GM18505 (cell line): Measurements from ENCODE around the gene OR11H7.
"Not testable (repeated sequence)": the region's sequence is repeated elsewhere in the genome, so short reads cannot be mapped to it uniquely, and the experiment has no call there.

Experiments used
- ATAC-seq: cut with Tn5 transposase; IDR thresholded peaks from one replicate; pipeline ENCODE4 v1.9.1; 2021; ENCODE audit not compliant: unreplicated experiment
- POLR2A ChIP-seq: IDR thresholded peaks from 4 replicates; pipeline ENCODE4 v1.6.1; 2011; ENCODE audit warnings: borderline replicate concordance; ENCODE audit not compliant: insufficient read depth, insufficient read length; ENCODE audit errors: extremely low read depth

OR11H7 gene

GRCh38 chr14:20215196-20215595 is 13.6 kb upstream of the OR11H7 start:
- ATAC-seq, result no peak

GRCh38 chr14:20219033-20219432 is 9.7 kb upstream of the OR11H7 start:
- no peak for ATAC-seq
- no peak for TF ChIP-seq POLR2A

More at GRCh38 chr14:20215196-20215595, 13.6 kb upstream of the OR11H7 start:
- no peak for TF ChIP-seq POLR2A

- TF ChIP-seq POLR2A, result no peak
- no peak for ATAC-seq
These were observed 5.4 kb upstream of the OR11H7 start, which contains the start of gene OR11H6 for GRCh38 chr14:20223410-20223809. Gene OR11H6 (plus strand): TSS chr14:20223710. CDS start chr14:20223710, 0 bp downstream.

- not testable (repeated sequence) for ATAC-seq
These were observed 6.6 kb downstream of the OR11H7 start for GRCh38 chr14:20235415-20235814.

GRCh38 chr14:20247646-20248246 is 19.0 kb downstream of the OR11H7 start:
- no peak for TF ChIP-seq POLR2A
- no peak for ATAC-seq

- TF ChIP-seq POLR2A, result no peak
- ATAC-seq, result no peak
These were observed 33.9 kb downstream of the OR11H7 start for GRCh38 chr14:20262642-20263128.

- ATAC-seq, result not testable (repeated sequence)
These were observed 35.6 kb downstream of the OR11H7 start for GRCh38 chr14:20264361-20264760.

DNA sequence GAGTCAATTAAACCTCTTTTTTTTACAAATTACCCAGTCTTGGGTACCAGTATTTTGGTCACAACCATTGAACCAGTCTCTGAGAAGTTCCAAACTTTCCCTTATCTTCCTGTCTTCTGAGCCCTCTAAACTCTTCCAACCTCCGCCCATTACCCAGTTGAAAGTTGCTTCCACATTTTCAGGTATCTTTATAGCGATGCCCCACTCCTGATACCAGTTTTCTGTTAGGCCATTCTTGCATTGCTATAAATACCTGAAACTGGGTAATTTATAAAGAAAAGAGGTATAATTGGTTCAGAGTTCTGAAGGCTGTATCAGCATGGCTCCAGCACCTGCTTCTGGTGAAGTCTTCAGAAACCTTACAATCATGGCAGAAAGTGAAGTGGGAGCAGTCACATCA is 45.3 kb downstream of the OR11H7 start:
- no peak for TF ChIP-seq POLR2A
- no peak for ATAC-seq

DNA sequence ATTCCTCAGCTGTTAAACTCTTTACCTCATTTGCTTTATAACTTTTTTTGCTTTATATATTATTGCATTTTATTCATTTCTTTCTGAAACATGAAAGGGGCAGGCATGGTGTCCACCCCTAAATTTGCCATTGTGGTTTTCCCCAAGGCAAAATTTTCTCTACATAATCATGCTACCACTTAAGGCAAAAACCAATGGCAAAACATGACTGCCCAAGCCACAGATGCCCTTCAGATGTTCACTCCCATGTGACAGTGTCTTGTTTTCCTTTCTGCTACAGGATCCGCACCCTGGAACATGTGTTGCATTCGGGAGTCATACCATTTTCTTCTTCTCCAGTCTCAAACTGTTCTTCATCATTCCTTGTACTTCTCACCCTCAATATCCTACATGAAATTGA is 48.6 kb downstream of the OR11H7 start:
- no peak for ATAC-seq

DNA sequence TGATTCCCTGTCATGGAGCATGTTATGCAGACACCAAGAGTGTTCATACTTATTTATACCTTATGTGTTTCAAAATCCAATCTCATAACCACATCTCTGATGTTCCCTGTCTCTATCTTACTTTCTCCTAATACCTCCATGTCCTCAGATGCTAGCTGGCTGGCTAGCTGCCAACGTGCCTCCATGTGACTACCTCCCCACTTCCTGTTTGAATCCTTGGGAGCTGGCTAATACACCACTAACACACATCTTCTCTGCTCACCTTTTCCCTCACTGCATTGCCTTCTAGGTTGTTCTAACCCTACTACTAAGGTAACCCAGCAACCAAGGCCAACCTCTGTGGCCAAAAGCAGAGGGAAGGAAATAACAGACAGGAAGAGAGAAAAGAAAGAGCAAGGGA is 49.6 kb downstream of the OR11H7 start:
- no peak for ATAC-seq
- TF ChIP-seq POLR2A, result no peak

More for the DNA sequence above, 48.6 kb downstream of the OR11H7 start:
- no peak for TF ChIP-seq POLR2A

GRCh38 chr14:20280265-20280664 is 51.5 kb downstream of the OR11H7 start:
- ATAC-seq, result not testable (repeated sequence)
